ENCODE measurements around the gene DYRK1A.
A peak's percentile ranks its signal among the peaks of the same experiment; 100 is the strongest.
"Not testable (repeated sequence)": the region's sequence is repeated elsewhere in the genome, so short reads cannot be mapped to it uniquely, and the experiment has no call there.

Gene DYRK1A

DNA sequence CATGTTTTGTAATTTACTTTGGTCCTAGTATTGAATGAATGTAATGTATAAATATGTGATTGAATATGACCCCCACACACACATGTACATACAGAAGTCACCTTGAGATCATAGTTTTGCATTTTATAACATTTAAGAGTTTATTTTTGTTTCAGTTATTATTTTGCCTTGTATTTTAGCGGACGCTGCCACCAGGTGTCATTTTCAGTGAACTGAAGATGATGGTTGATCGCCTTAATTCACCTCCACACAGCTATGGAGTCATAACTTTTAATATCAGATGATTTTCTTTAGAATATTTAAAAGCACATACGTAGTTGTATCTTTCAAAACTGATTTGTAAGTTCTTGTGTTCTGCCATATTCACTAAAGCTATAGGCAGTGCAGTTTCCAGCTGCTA lies 130.4 kb downstream of the DYRK1A start:
- no peak for DNase-seq

DNA sequence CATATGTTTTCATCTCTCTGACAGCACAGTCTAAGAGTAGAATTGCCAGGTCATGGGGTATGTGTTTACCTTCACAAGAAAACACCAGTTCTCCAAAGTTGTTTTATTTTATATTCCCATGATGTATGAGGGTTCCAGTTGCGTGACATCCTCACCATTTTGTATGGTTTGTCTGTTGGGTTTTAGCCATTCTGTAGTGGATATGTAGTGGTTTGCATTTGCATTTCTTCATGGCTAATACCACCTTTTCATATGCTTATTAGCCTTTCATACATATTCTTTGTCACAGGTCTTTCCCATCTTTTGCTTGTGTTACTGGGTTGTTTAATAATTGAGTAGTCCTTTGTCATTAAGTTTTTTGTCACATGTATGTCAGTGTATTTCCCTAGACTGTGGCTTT lies 132.1 kb downstream of the DYRK1A start:
- no peak for DNase-seq

DNA sequence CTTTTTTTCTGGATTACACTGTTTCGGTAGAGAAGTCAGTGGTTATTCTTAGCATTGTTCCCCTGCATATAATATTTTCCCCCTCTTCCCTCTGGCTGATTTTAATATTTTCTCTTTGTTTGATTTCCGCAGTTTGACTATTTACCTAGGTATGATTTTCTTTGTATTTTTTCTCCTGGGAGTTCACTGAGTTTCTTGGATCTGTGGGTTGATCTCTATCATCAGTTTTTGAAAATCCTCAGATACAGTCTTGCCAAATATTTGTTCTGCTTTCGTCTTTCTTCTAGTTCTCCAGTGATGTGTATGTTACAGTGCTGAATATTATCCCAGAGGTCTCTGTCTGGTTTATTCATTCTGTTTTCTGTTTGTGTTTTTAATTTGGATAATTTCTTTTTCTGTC lies 136.4 kb downstream of the DYRK1A start:
- DNase-seq, result no peak

DNA sequence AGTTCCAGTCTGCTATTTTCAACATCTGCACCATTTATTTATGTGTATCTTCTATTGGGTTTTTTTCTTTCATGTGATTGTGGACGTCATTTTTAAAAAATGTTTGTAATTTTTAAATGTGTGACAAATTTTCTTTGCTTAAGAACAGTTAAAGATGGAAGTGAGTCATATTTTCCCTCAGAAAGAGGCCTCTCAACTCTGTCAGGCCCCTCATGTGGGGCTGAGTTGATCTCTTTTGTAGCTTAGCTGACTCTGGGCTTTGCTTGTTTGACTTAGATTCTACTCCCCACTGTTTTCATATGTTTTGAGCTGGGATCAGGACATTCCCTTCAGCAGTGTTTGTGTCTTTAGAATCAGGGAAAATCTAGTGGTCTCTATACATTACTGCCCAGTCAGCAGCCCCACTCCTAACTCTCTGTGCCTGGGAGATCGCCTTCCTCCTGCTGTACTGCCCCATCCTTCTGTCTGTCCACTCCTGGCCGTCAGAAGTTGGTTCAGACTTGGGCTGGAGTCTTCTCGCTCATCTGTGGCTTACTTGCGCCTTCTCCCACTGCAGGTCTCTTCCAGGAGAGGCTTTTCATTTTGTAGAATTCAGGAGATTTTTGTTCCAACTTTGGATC lies 137.4 kb downstream of the DYRK1A start:
- peak; percentile 7 for DNase-seq

DNA sequence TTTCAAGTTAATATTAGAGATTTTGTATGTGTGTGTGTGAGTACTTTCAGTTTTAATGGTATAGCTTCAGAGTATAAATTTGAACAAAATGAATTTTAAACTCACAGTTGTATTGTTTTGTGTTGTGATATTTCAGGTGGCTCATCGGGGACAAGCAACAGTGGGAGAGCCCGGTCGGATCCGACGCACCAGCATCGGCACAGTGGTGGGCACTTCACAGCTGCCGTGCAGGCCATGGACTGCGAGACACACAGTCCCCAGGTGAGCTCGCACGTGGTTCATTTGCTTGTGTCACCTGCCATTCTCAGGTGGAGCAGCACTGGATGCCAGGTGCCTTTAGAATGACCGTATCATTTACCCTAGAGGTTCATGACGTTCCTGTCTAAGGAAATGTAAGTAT lies 139.4 kb downstream of the DYRK1A start:
- no peak for DNase-seq

DNA sequence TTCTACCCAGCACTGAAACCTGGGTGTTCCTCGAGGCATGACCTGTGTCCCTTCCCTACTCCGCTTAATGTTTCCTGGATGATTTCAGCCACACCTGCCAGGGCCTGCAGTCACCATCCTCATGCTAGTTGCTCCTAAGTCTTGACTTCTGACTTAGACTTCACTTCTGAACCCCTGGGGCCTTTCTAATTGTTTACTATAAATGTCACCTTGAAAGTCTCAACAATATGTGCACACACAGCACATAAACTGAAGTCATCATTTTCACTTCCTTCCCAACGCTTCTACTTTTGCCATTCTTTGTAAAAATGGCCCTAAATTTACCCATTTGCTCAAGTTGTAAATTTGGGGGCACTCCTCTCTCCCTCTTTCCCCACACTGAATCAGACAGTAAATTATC lies 141.1 kb downstream of the DYRK1A start:
- no peak for DNase-seq

DNA sequence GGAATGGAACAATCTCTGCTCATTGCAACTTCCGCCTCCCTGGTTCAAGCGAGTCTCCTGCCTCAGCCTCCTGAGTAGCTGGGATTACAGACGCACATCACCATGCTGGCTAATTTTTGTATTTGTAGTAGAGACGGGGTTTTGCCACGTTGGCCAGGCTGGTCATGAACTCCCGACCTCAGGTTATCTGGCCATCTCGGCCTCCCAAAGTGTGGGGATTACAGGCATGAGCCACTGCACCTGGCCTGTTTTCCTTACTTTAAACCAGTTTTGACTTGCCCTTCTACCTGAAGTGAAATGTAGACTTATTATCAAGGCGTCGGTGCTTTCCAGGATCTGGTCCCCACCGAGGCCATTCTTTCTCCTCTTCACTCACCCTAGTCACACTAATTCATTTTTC lies 141.8 kb downstream of the DYRK1A start:
- no peak for DNase-seq

DNA sequence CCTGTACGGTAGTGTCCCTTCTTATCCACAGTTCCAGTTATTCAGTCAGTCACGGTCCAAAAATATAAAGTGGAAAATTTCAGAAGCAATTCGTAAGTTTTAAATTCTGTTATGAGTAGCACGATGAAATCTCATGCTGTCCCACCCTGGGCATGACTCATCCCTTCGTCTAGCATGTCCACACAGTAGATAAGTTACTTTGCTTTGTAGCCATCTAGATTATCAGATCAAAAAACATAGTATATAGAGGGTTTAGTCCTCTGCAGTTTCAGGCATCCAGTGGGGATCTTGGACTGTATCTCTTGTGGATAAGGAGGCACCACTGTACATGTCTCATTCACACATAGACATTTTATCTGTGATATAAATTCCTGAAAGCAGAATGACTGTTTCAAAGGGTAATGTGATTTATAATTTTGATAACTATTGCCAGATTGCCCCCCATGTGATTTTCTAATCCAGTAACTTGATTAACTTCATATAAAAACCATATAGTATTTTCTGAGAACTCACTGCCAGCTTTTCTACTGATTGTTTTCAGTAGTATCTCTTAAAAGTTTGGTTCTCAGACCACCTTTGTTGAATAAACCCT lies 143.3 kb downstream of the DYRK1A start:
- no peak for DNase-seq

DNA sequence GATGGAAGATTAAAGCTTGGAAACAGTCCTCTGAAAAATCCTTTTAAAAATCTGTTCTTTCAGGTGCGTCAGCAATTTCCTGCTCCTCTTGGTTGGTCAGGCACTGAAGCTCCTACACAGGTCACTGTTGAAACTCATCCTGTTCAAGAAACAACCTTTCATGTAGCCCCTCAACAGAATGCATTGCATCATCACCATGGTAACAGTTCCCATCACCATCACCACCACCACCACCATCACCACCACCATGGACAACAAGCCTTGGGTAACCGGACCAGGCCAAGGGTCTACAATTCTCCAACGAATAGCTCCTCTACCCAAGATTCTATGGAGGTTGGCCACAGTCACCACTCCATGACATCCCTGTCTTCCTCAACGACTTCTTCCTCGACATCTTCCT lies 145.3 kb downstream of the DYRK1A start:
- DNase-seq, result no peak

DNA sequence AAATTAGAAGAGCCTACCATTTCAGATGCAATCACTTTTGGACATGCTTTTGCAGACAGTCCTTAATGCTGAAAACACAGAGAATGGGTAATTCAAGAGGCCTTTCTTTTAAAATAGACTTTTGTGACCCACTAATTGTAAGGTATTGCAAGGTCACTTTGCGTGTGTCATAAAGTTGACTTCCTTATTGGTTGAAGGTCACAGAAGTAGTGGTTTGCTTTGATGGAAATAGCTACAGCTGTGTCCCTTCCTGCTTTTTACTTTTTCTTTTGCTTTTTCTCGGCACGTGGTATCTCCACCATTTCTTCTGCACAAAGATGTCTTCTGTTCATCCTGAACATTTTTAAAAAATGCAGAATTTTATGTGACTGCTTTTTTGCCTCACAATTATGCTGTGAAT lies 146.8 kb downstream of the DYRK1A start:
- DNase-seq, result no peak

DNA sequence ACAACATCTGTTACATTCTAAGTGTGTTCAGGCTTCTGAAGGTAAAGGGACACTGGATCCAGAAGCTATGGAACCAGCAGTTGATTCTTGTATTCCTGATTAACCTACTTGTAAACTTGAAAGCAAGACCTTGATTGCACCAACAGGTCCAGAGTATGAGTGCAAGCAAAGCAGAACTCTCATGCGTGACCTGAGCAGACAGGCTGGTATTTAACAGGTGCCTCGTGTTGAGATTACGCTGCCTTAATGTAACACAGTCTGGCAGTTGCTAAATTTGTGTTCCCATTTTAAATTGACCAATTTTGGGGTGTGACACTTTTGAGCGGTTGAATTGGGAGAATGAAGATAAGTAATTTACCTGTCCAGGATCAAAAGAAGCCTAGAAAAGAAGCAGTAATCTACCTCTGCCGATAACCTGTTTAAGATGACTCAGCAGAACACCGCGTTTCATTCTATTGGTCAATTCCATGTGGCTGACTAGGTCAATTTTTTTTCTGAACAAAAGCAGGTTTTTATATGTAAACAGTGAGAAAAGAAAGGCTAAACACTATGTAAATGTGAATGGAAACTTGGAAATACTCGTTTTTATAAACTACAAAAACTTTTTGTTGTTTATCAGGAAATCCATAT lies 147.6 kb downstream of the DYRK1A start:
- no peak for DNase-seq

DNA sequence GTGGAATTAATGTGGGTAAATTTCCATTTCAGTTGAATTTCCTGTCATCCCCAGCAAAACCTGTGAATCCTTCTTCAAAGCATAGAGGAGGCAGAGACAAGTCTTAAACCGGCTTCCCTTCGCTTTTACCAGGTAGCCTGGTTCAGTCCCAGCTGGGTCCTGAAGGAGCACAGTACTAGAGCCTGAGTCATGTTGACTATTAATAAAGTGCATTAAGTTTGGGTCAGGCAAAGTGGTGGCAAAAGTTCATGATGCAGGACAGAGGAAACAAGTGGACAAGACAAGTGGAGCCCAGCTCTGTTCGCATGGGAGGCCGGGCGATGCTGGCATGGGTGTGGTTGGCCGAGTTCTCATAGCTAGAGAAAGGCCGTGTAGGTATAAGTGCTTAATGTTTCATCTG lies 150.4 kb downstream of the DYRK1A start:
- no peak for DNase-seq

DNA sequence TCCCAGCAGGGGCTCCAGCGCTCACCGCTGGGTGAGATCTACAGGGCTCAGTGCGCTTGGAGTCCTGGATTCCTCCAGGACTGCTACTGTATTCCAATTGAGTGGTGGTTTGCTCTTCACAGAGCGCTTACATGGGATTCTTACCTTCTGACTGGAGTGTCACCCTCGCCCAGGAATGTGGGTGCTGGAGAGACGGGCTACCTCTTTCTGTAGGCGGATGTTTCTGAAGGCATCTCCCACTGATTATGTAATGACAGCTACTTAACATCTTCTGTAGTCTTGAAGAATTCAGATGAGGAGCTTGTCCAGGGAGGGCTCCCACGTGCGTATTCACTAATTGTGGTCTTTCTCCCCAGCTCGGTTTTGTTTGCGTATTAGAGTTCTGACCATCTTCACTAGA lies 154.2 kb downstream of the DYRK1A start:
- no peak for DNase-seq

DNA sequence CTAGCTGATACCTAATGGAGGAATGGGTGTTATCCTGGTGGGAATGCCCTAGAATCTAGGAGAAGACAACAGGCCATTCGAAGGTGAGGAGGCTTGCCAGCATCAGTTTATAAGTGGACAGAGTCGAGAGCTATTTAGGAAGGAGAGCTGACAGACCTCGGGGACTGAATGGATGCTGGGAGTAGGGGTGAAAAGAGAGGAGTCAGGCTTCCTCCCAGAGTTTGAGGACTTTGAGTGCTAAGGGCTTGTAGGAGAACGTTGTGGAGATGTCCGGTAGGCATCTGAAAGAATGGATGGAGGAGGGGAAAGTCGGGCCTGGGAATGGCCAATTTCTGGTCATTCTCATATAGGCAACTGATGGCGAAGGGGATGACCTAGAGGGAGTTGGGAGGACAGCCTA lies 155.1 kb downstream of the DYRK1A start:
- DNase-seq, result no peak

DNA sequence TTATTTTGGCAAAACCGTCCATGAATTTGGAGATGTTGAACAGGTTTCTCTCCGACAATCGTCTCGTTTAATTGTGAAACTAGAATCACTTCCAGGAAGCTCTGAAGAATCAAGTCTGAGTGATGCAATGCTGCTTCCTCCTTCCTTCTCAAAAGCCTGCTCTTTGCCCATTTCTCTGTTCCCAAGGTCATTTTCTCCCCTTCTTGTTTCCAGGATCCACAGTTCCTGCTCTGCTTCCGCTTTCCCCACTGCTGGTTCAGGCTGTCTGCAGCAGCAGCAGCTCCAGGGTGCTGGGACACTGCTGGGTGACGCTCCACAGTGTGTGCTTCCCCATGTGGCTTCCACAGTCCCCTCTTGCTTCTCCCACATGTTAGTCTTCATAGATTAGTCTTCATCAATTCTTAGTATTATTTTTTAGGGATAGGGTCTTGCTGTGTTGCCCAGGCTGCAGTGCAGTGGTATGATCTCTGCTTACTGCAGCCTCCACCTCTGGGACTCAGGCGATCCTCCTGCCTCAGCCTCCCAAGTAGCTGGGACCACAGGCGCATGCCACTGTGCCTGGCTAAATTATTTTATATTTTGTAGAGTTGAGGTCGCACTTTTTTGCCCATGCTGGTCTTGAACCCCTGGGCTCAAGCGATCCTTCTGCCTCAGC lies 156.2 kb downstream of the DYRK1A start:
- no peak for DNase-seq

DNA sequence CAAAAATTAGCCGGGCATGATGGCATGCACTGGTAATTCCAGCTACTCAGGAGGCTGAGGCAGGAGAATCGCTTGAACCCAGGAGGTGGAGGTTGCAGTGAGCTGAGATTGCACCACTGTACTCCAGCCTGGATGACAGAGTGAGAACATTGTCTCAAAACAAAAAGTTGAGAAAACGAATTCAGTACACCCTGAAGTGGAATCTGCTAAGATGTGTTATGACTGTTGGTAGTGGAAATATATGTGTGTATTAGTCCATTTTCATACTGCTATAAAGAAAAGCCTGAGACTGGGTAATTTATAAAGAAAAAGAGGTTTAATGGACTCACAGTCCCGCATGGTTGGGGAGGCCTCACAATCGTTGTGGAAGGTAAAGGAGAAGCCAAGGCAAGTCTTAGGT lies 158.4 kb downstream of the DYRK1A start:
- DNase-seq, result not testable (repeated sequence)

DNA sequence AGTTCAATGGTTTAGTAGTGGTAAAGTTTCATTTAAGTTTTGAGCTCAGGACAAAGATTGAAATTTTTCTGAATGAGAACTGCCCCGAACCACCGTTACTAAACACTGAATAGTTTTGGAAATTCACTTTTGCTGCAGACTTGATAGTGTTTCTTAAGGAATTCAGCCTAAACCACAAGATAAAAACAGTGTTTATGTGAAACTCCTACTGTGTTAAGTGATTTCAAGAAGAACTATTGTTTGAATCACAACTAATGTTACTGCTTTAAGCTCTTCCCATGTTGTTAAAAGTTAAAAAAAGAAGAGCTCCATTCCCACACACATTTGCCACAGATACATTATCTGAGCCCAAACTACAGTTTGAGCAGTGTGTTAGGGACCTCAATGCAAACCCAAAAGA lies 159.2 kb downstream of the DYRK1A start:
- DNase-seq, result no peak

DNA sequence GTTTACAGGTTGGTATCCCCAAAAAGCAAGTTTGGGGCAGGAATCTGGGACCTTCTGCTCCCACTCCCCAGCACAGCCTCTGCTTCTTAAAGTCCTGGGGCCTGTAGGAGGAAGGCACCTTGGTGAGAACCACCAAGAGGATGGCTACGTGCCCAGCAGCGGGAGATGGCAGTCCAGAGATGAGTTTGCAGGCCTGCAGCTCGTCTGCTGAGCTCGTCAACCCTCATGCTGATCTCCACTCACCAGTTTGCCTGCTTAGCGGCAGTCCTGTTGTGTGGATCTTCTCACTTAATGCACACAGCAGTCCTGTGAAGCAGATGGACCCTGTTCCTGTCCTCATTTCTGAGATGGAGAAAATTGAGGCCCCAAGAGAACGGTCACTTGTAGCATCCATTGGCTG lies 160.5 kb downstream of the DYRK1A start:
- no peak for DNase-seq

DNA sequence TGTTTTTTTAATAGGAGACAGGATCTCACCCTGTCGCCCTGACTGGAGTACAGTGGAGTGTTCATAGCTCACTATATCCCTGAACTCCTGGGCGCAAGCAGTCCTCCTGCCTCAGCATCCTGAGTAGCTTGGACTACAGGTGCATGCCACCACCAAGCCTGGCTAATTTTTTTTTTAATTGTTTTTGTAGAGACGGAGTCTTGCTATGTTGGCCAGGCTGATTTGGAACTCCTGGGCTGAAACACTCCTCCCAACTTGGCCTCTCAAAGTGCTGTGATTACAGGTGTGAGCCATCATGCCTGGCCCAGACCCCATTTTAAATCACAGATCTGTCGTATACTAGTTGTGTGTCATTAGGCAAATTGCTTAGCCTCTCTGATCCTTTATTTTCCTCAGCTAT lies 161.1 kb downstream of the DYRK1A start:
- DNase-seq, result no peak

DNA sequence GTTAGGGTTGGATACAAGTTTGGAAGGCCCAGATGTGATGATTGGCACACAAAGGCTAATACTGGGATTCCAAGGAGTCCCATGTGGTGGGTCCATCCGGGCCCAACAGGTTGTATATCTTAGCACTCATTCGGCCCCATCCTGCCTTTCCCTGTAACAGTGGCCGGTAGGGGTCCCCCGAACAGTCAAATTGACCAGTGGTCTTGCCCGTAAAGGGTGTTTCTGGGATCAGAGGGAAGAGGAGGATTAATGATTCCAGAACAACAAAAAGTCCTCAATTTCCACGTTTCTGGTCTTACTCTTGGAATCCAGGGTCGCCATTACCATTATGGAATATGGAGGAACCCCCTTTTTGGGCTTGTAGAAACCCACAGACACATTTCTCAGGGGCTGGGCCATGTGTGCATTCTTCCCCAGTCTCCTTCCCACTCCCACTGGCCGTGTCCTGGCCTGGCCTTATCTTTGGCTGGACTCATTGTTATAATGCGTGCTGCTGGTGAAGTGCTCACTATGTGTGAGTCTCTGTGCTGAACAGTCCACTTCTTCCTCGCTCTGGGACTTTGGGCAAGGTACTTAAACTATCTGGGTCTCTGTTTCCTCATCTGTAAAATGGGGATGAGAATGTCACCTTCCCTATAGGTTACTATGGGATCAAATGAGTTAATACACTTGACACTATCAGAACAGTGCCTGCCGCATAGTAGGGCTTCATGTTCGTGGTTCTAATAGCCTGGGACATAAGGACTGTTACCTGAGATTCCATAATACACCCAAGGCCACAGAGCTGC lies 161.8 kb downstream of the DYRK1A start:
- DNase-seq, result no peak

DNA sequence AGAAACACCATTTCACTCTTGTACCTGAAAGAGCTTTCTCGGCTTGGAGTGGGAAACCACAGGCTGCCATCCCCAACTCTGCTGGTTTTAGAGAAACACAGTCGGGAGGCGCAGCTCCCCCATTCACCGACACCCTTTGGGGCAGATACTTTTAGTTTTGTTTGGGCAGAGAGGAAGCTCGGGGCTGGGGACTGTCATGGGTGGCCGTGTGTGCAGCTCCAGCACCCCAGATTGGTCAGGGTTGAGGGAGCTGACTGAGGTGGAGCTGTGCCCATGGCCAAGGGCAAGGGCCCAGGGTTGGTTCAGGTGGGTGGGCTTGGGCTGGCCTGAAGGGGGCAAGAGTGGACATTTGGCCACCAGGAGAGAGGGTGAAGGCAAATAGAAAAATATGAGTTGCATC lies 163.1 kb downstream of the DYRK1A start:
- DNase-seq, result no peak

DNA sequence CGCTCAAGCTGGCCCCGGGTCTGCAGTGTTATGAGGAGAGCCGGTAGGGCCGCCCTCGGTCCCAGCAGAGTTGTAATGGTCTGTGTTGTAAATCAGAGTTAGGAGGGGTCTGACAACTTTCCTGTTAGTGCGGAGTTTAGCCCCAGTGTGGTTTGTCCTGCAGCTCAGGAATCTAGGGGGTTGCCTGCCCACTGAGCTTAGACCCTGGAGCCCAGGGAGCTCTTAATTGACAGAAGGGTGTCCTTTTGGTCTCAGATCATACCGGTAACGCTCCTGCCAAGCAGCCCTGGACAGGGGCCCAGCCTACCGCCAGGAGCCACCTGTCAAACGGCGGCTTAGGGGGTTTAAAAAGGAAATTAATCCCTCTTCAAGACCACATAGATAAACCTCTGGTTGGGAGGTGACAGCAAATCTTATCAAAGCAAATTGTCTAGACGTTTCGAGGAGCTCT lies 164.4 kb downstream of the DYRK1A start:
- no peak for DNase-seq

DNA sequence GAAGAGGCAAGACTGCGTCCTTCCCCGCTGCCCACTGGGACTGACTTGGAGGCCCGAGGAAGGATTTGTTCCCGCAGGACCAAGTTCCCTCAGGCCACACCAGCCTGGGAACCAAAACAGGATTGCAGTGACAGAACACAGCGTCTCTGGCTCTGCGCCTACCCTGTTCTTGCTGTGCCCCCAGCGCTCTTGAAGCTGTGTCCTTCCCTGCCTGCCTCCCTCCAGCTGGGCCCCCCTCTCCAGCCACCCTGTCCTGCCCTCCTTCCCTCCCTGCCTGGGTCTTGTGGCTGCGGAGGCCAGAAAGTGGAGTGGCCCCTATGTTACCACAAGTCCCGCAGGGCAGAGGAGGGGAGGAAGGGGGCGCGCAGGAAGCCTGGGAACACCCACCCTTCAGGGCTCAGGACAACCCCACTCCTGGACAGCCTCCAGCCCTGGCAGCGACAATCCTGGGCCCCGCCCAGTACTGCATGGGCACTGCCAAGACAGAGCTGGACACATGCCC lies 164.9 kb downstream of the DYRK1A start:
- no peak for DNase-seq
